GM21515 (cell line): ENCODE results near the gene CER1.
"Not testable (repeated sequence)": the region's sequence is repeated elsewhere in the genome, so short reads cannot be mapped to it uniquely, and the experiment has no call there.

Experiments
- ATAC-seq: cut with Tn5 transposase; IDR thresholded peaks from one replicate; pipeline ENCODE4 v1.9.1; 2021; ENCODE audit not compliant: unreplicated experiment

CER1 gene

GRCh38 chr9:14719231-14719923 lies 3.2 kb downstream of the CER1 start:
- ATAC-seq: no peak

GRCh38 chr9:14715102-14715501 lies 7.4 kb downstream of the CER1 start:
- ATAC-seq: no peak

GRCh38 chr9:14713187-14713767 lies 9.3 kb downstream of the CER1 start:
- no peak for ATAC-seq

- no peak for ATAC-seq
Observed at GRCh38 chr9:14710804-14711203, 11.7 kb downstream of the CER1 start.

- peak; percentile 71 for ATAC-seq
Observed at GRCh38 chr9:14706530-14707140, 15.9 kb downstream of the CER1 start.

GRCh38 chr9:14705079-14705478 lies 17.5 kb downstream of the CER1 start:
- no peak for ATAC-seq

- ATAC-seq: no peak
Observed at GRCh38 chr9:14704281-14704680, 18.3 kb downstream of the CER1 start.

- no peak for ATAC-seq
Observed at GRCh38 chr9:14702200-14702720, 20.3 kb downstream of the CER1 start.

- peak; percentile 85 for ATAC-seq
Observed at GRCh38 chr9:14693251-14693861, 29.2 kb downstream of the CER1 start, which contains the start of gene ZDHHC21. ZDHHC21 (minus strand) TSS chr9:14693432; CDS start chr9:14674340, 19,092 bp downstream.

- ATAC-seq: peak; percentile 39
Observed at GRCh38 chr9:14692470-14693250, 29.9 kb downstream of the CER1 start.

GRCh38 chr9:14690948-14691730 lies 31.4 kb downstream of the CER1 start:
- no peak for ATAC-seq

- ATAC-seq: no peak
Observed at GRCh38 chr9:14687042-14687719, 35.4 kb downstream of the CER1 start.

GRCh38 chr9:14686168-14686567 lies 36.4 kb downstream of the CER1 start:
- no peak for ATAC-seq

- ATAC-seq: not testable (repeated sequence)
Observed at GRCh38 chr9:14682616-14683015, 39.9 kb downstream of the CER1 start.

- no peak for ATAC-seq
Observed at GRCh38 chr9:14678776-14679175, 43.8 kb downstream of the CER1 start.

GRCh38 chr9:14677872-14678271 lies 44.7 kb downstream of the CER1 start:
- no peak for ATAC-seq

- no peak for ATAC-seq
Observed at GRCh38 chr9:14677396-14677795, 45.1 kb downstream of the CER1 start.

GRCh38 chr9:14674630-14675029 lies 47.9 kb downstream of the CER1 start:
- no peak for ATAC-seq

GRCh38 chr9:14671377-14671776 lies 51.2 kb downstream of the CER1 start:
- no peak for ATAC-seq

GRCh38 chr9:14670718-14671117 lies 51.8 kb downstream of the CER1 start:
- no peak for ATAC-seq
